Pancreas (tissue), 10 donors: ENCODE results near the gene TRAF3. TPM values are rescaled to one million over a fixed set of nuclear protein-coding genes. Genes with fewer than 3 reads are reported as not detected.
"Not testable (repeated sequence)": the region's sequence is repeated elsewhere in the genome, so short reads cannot be mapped to it uniquely, and the experiment has no call there.

Source experiments
- ATAC-seq, 4 donors: fragments of 200-7000 bp; cut with Tn5 transposase; one replicate each; pipeline versions ENCODE4 v1.8.0 to v1.9.1; 2020; ENCODE audit warnings: mild to moderate bottlenecking in 4 of 4, moderate library complexity in 4 of 4
- DNase-seq, 6 donors: peaks; one replicate each; pipeline ENCODE4 v3.0.0-alpha.2; 2020
- FAIRE-seq: peaks from 2 replicates; lab custom pipeline; 2012; peaks lifted over from hg19 to GRCh38; lab: Jason Lieb, UNC
- H3K27ac ChIP-seq, 4 donors: fragments of 200-600 bp; sonication (generic); 1 replicate in 3 of 4; 2 replicates in 1 of 4; pipeline versions ENCODE4 v1.5.0 to v1.8.0; 2020
- H3K27me3 ChIP-seq, 4 donors: fragments of 200-600 bp; one replicate each; pipeline ENCODE4 v1.8.0; 2021
- H3K36me3 ChIP-seq, 3 donors: fragments of 200-600 bp; sonication (generic) in 1 of 3; one replicate each; pipeline versions ENCODE4 v1.5.0 to v1.8.0; 2020 to 2021
- H3K4me1 ChIP-seq, 3 donors: fragments of 200-600 bp; one replicate each; pipeline ENCODE4 v1.8.0; 2021
- H3K4me3 ChIP-seq, 4 donors: fragments of 200-600 bp; sonication (generic) in 2 of 4; one replicate each; pipeline versions ENCODE4 v1.5.0 to v1.8.0; 2020 to 2021
- H3K9me3 ChIP-seq, 4 donors: fragments of 200-600 bp; one replicate each; pipeline ENCODE4 v1.8.0; 2021
- CTCF ChIP-seq, 4 donors: fragments of 200-600 bp; sonication (generic) in 3 of 4; IDR thresholded peaks; one replicate each; pipeline versions ENCODE4 v1.5.0 to v1.8.0; 2021; ENCODE audit warnings: antibody characterized with exemption in 4 of 4
- WGBS, 2 donors: extraction: QIAGEN DNeasy Blood & Tissue Kit; methylation state at CpG; one replicate each; pipeline ENCODE4 v1.1.7; 2013; 5-methylcytosine and 5-hydroxymethylcytosine counted together
- intact Hi-C, 3 donors: fragments of 100-400 bp; cut with DNase I; formaldehyde crosslinking; loops; one replicate each; pipeline versions ENCODE4 v1.11.1 to v1.14.2; 2022
- polyA plus RNA-seq, 2 donors: library from polyadenylated mRNA; stranded (reverse); fragments of 200-250 nt; gene quantifications; one replicate each; pipeline ENCODE4 v1.2.3, GENCODE V29; 2013
- total RNA-seq, 6 donors: library from RNA; stranded (reverse); fragmentation: NEBNext Ultra II Directional in 4 of 6; extraction: Animal tissue kit (Norgen Biotek cat#: 25700) in 4 of 6; gene quantifications; one replicate each; pipeline versions ENCODE4 v1.2.1 to v1.2.4, GENCODE V29; 2021 to 2023
- donor health status: healthy with polysubstance abuse.
- donor health status: DM: no; HTN: no; CAD: no; lungs with moderate emphysema.
- donor health status: DM: no; HTN: no; CAD: no.
- donor health status: control.
- donor health status: control.
- donor health status: Bipolar disorder and iron deficiency.
- donor health status: DM: yes; HTN: yes; CAD: no.
- donor health status: DM: no; HTN: no; CAD: no.
- donor health status: DM: no; HTN: no; CAD: no.
- donor health status: DM: yes; HTN: yes; CAD: no.

TRAF3 gene
- total and polyA plus RNA-seq, 8 donors, result 3.6 to 14.7 (median 6.1) TPM

- intact Hi-C loops, result loop anchor here in 1 of 3 donors (10.0 kb wide), 1 partner anchor 161 kb away; no protein-coding TSS in a partner anchor
- H3K4me3 ChIP-seq, result no peak overlapping the region
- ATAC-seq, result no peak
- no peaks in the 10 kb centered on the region for H3K9me3 ChIP-seq
- peaks cover 0 to 19% (median 14%) of the 10 kb centered on the region in 3 donors for H3K4me1 ChIP-seq
- FAIRE-seq, result no peak
- no peak for DNase-seq
- no peaks in the 10 kb centered on the region for H3K36me3 ChIP-seq
- H3K27ac ChIP-seq, result no peak overlapping the region
- H3K27me3 ChIP-seq, result peaks cover 0 to 7% (median 2%) of the 10 kb centered on the region in 4 donors
- WGBS, 2 donors, result 78 to 81% methylated on average over 11 of the region's 11 CpGs
- TF ChIP-seq CTCF (IDR thresholded peaks at IDR 0.05), result no peak
These were observed 148.4 kb downstream of the TRAF3 start for GRCh38 chr14:102925646-102926045.

- intact Hi-C loops, result loop anchor here in 1 of 3 donors (10.0 kb wide), 1 partner anchor 161 kb away; no protein-coding TSS in a partner anchor
- H3K9me3 ChIP-seq, result no peaks in the 10 kb centered on the region
- no peak for ATAC-seq
- H3K4me3 ChIP-seq, result no peak overlapping the region
- 63 to 64% methylated on average over 12 of the region's 12 CpGs for WGBS, 2 donors
- no peak for FAIRE-seq
- H3K27me3 ChIP-seq, result peaks cover 0 to 7% (median 2%) of the 10 kb centered on the region in 4 donors
- no peak for DNase-seq
- H3K4me1 ChIP-seq, result peaks cover 0 to 19% (median 14%) of the 10 kb centered on the region in 3 donors
- TF ChIP-seq CTCF (IDR thresholded peaks at IDR 0.05), result no peak
- H3K27ac ChIP-seq, result no peak overlapping the region
- H3K36me3 ChIP-seq, result no peaks in the 10 kb centered on the region
These were observed 148.9 kb downstream of the TRAF3 start for GRCh38 chr14:102926104-102926503.

- not testable (repeated sequence) for FAIRE-seq, ATAC-seq, H3K9me3 ChIP-seq, H3K4me3 ChIP-seq, H3K36me3 ChIP-seq, H3K27ac ChIP-seq, H3K27me3 ChIP-seq
- WGBS, 2 donors, result 91 to 93% methylated on average over 10 of the region's 10 CpGs
- H3K4me1 ChIP-seq, result peaks cover 0 to 19% (median 14%) of the 10 kb centered on the region in 3 donors
- peak in 1 of 6 donors; percentile 17 for DNase-seq
- intact Hi-C loops, result loop anchor here in 1 of 3 donors (10.0 kb wide), 1 partner anchor 162 kb away; no protein-coding TSS in a partner anchor
These were observed 149.6 kb downstream of the TRAF3 start for GRCh38 chr14:102926840-102927239.

GRCh38 chr14:102927346-102927877 is 150.2 kb downstream of the TRAF3 start:
- Histone ChIP-seq H3K4me1 (peaks cover 0 to 19% (median 14%) of the 10 kb centered on the region in 3 donors), H3K27ac (no peak overlapping the region), H3K9me3 (no peaks in the 10 kb centered on the region), H3K27me3 (peaks cover 0 to 7% (median 2%) of the 10 kb centered on the region in 4 donors), H3K36me3 (no peaks in the 10 kb centered on the region), H3K4me3 (no peak overlapping the region)
- DNase-seq (peak in 1 of 6 donors; percentile 54), FAIRE-seq (no peak), ATAC-seq (peak in 2 of 4 donors; percentile 22 to 28)
- intact Hi-C loops, result loop anchor here in 1 of 3 donors (10.0 kb wide), 1 partner anchor 163 kb away; no protein-coding TSS in a partner anchor
- no peak for TF ChIP-seq CTCF (IDR thresholded peaks at IDR 0.05)
- 77 to 84% methylated on average over 16 to 19 of the region's 19 CpGs for WGBS, 2 donors

- intact Hi-C loops, result loop anchor here in 1 of 3 donors (10.0 kb wide), 1 partner anchor 163 kb away; no protein-coding TSS in a partner anchor
- Histone ChIP-seq H3K27me3 (peaks cover 0 to 7% (median 2%) of the 10 kb centered on the region in 4 donors), H3K27ac (no peak overlapping the region), H3K4me3 (peak overlapping the region in 1 of 4 donors; percentile 35), H3K4me1 (peaks cover 0 to 15% (median 14%) of the 10 kb centered on the region in 3 donors), H3K9me3 (no peaks in the 10 kb centered on the region), H3K36me3 (no peaks in the 10 kb centered on the region)
- 47 to 48% methylated on average over 34 to 35 of the region's 35 CpGs for WGBS, 2 donors
- DNase-seq (peak in 1 of 6 donors; percentile 77), ATAC-seq (peak in 3 of 4 donors; percentile 11 to 19 (median 17)), FAIRE-seq (no peak)
- no peak for TF ChIP-seq CTCF (IDR thresholded peaks at IDR 0.05)
These were observed 150.7 kb downstream of the TRAF3 start for GRCh38 chr14:102927878-102928411.
